HCT116 (cell line): ENCODE results near the gene TUT4. TPM values are rescaled to one million over a fixed set of nuclear protein-coding genes. Genes with fewer than 3 reads are reported as not detected.

Experiments
- ATAC-seq: fragments of 200-7000 bp; cut with Tn5 transposase; 2 replicates; pipeline ENCODE4 v1.9.1; 2020; ENCODE audit warnings: mild to moderate bottlenecking, moderate library complexity
- BruUV-seq: library from RNA; stranded (reverse); fragments of 400-500 nt; replicated peaks from 2 replicates; lab custom pipeline; 2021; lab: Mats Ljungman, UMichigan
- CTCF ChIA-PET: fragments of 300-600 bp; sonication (Branson Sonifier 250); formaldehyde crosslinking; loops from one replicate; lab custom pipeline; 2021; ENCODE audit warnings: antibody characterized with exemption; lab: Charles Lee
- POLR2A ChIA-PET: fragments of 300-600, 350-600 bp; sonication (Branson Sonifier 250); formaldehyde crosslinking; loops from one replicate; lab custom pipeline; 2021; ENCODE audit warnings: antibody characterized with exemption; lab: Charles Lee
- RAD21 ChIA-PET, 2 experiments: fragments of 300-600 bp; sonication (Branson Sonifier 250); formaldehyde crosslinking; loops; one replicate each; lab custom pipeline; 2023; ENCODE audit warnings: low total read pairs in 2 of 2; ENCODE audit not compliant: uncharacterized antibody in 2 of 2, unreplicated experiment in 2 of 2, low non-redundant PET in 1 of 2; lab: Charles Lee
- DNase-seq: peaks from one replicate; pipeline ENCODE4 v3.0.0-alpha.2; 2010; ENCODE audit warnings: low read depth, low spot score
- H2AFZ ChIP-seq: fragments of 200-600 bp; shearing (Covaris generic), sonication (generic); 2 replicates; pipeline ENCODE4 v1.6.1; 2017; ENCODE audit warnings: low read depth, mixed run types, mixed read lengths, antibody characterized with exemption, low read length; ENCODE audit not compliant: poor library complexity, severe bottlenecking
- H3K27ac ChIP-seq: 2 replicates; pipeline ENCODE4 v1.5.1; 2012; ENCODE audit warnings: low read depth, low read length
- H3K27me3 ChIP-seq: fragments of 200-600 bp; sonication (generic); 2 replicates; pipeline ENCODE4 v1.6.1; 2016; ENCODE audit warnings: mixed run types, low read length, mixed read lengths; ENCODE audit not compliant: insufficient read depth
- H3K36me3 ChIP-seq, 2 experiments: fragments of 200-500 bp in 1 of 2; fragments of 200-600 bp in 1 of 2; sonication (Bioruptor generic) in 1 of 2; sonication (generic) in 1 of 2; 2 replicates each; pipeline versions ENCODE4 v1.5.1 to v1.6.1; 2014 to 2016; ENCODE audit warnings: low read length in 2 of 2, inconsistent platforms in 1 of 2, mixed read lengths in 1 of 2, mixed run types in 1 of 2; ENCODE audit not compliant: insufficient read depth in 2 of 2, control insufficient read depth in 1 of 2
- H3K4me1 ChIP-seq, 2 experiments: fragments of 200-600 bp in 1 of 2; sonication (generic) in 1 of 2; 2 replicates each; pipeline versions ENCODE4 v1.5.1 to v1.6.1; 2012 to 2017; ENCODE audit warnings: low read length in 2 of 2, inconsistent platforms in 1 of 2, mild to moderate bottlenecking in 1 of 2, mixed read lengths in 1 of 2, mixed run types in 1 of 2, moderate library complexity in 1 of 2; ENCODE audit not compliant: insufficient read depth in 2 of 2, control insufficient read depth in 1 of 2
- H3K4me2 ChIP-seq: fragments of 200-600 bp; sonication (generic); 2 replicates; pipeline ENCODE4 v1.6.1; 2017; ENCODE audit warnings: mixed run types, low read length, mixed read lengths
- H3K4me3 ChIP-seq, 2 experiments: fragments of 200-600 bp in 1 of 2; sonication (generic) in 1 of 2; replicated peaks in 1 of 2; 2 replicates each; pipeline ENCODE4 v1.5.1; 2011 to 2016; ENCODE audit warnings: low read length in 2 of 2, control low read depth in 1 of 2, low read depth in 1 of 2, mild to moderate bottlenecking in 1 of 2, mixed read lengths in 1 of 2, mixed run types in 1 of 2
- H3K79me2 ChIP-seq: fragments of 200-600 bp; sonication (generic); 2 replicates; pipeline ENCODE4 v1.6.1; 2017; ENCODE audit warnings: mild to moderate bottlenecking, mixed run types, low read length, moderate library complexity, mixed read lengths; ENCODE audit not compliant: insufficient read depth
- H3K9ac ChIP-seq: fragments of 200-600 bp; sonication (generic); 2 replicates; pipeline ENCODE4 v1.6.1; 2016; ENCODE audit warnings: low read length, mixed read lengths
- H3K9me2 ChIP-seq: fragments of 200-600 bp; sonication (generic), shearing (Covaris generic); 2 replicates; pipeline ENCODE4 v1.6.1; 2017; ENCODE audit warnings: mixed run types, mild to moderate bottlenecking, moderate library complexity; ENCODE audit not compliant: insufficient read depth
- H3K9me3 ChIP-seq, 2 experiments: fragments of 200-500 bp in 1 of 2; fragments of 200-600 bp in 1 of 2; sonication (Bioruptor generic) in 1 of 2; sonication (generic) in 1 of 2; 2 replicates each; pipeline ENCODE4 v1.6.1; 2014 to 2017; ENCODE audit warnings: low read length in 2 of 2, mixed read lengths in 2 of 2, inconsistent platforms in 1 of 2, low read depth in 1 of 2, mild to moderate bottlenecking in 1 of 2, mixed run types in 1 of 2, moderate library complexity in 1 of 2; ENCODE audit not compliant: control insufficient read depth in 1 of 2, insufficient read depth in 1 of 2
- H4K20me1 ChIP-seq: fragments of 200-600 bp; sonication (generic), shearing (Covaris generic); 2 replicates; pipeline ENCODE4 v1.6.1; 2017; ENCODE audit warnings: mixed run types, mild to moderate bottlenecking, moderate library complexity; ENCODE audit not compliant: insufficient read depth
- CBX3 ChIP-seq: IDR thresholded peaks from 2 replicates; pipeline ENCODE4 v1.6.1; 2012; ENCODE audit warnings: low read depth
- CTCF ChIP-seq, 3 experiments: fragments of 200-600 bp in 1 of 3; sonication (generic) in 1 of 3; IDR thresholded peaks in 2 of 3; conservative IDR thresholded peaks in 1 of 3; 2 replicates each; pipeline ENCODE4 v1.5.1; 2012 to 2017; ENCODE audit warnings: low read depth in 2 of 3, low read length in 2 of 3, antibody characterized with exemption in 1 of 3, borderline replicate concordance in 1 of 3, control low read depth in 1 of 3, mild to moderate bottlenecking in 1 of 3, mixed read lengths in 1 of 3, mixed run types in 1 of 3, moderate library complexity in 1 of 3; ENCODE audit not compliant: insufficient read depth in 1 of 3
- EGR1 ChIP-seq: IDR thresholded peaks from 2 replicates; pipeline ENCODE4 v1.6.1; 2012; ENCODE audit warnings: low read depth
- EZH2 ChIP-seq: fragments of 200-600 bp; sonication (generic); IDR thresholded peaks from 2 replicates; pipeline ENCODE4 v1.6.1; 2017; ENCODE audit warnings: antibody characterized with exemption, mixed run types
- FOSL1 ChIP-seq: IDR thresholded peaks from 2 replicates; pipeline ENCODE4 v1.6.1; 2012; ENCODE audit warnings: low read depth
- JUND ChIP-seq: IDR thresholded peaks from 2 replicates; pipeline ENCODE4 v1.6.1; 2012
- POLR2A ChIP-seq: IDR thresholded peaks from 2 replicates; pipeline ENCODE4 v1.7.0; 2011; ENCODE audit warnings: borderline replicate concordance; ENCODE audit not compliant: insufficient read depth, insufficient read length; ENCODE audit errors: extremely low read depth
- POLR2AphosphoS5 ChIP-seq: IDR thresholded peaks from 2 replicates; pipeline ENCODE4 v1.6.1; 2011; ENCODE audit warnings: mild to moderate bottlenecking, low read depth, low read length, moderate library complexity
- RAD21 ChIP-seq: IDR thresholded peaks from 2 replicates; pipeline ENCODE4 v1.6.1; 2012; ENCODE audit warnings: low read depth, mild to moderate bottlenecking
- REST ChIP-seq: IDR thresholded peaks from 2 replicates; pipeline ENCODE4 v1.6.1; 2012; ENCODE audit warnings: low read depth
- SP1 ChIP-seq: IDR thresholded peaks from 2 replicates; pipeline ENCODE4 v1.6.1; 2012; ENCODE audit warnings: low read depth
- SRF ChIP-seq: IDR thresholded peaks from 2 replicates; pipeline ENCODE4 v1.6.1; 2012; ENCODE audit warnings: low read depth
- TCF7L2 ChIP-seq: IDR thresholded peaks from 2 replicates; pipeline ENCODE4 v1.7.0; 2011; ENCODE audit warnings: borderline replicate concordance, inconsistent platforms; ENCODE audit not compliant: insufficient read depth, insufficient read length; ENCODE audit errors: extremely low read depth
- YY1 ChIP-seq: IDR thresholded peaks from 2 replicates; pipeline ENCODE4 v1.6.1; 2011; ENCODE audit warnings: low read length, low read depth, moderate library complexity, mild to moderate bottlenecking; ENCODE audit not compliant: insufficient replicate concordance; ENCODE audit errors: extremely low read depth
- ZNF274 ChIP-seq: fragments of 200-500 bp; sonication (Bioruptor generic); IDR thresholded peaks from 2 replicates; pipeline ENCODE4 v1.6.1; 2014; ENCODE audit warnings: mild to moderate bottlenecking, low read depth, low read length, inconsistent platforms
- intact Hi-C: fragments of 100-400 bp; cut with micrococcal nuclease; formaldehyde crosslinking; loops from 2 replicates; pipeline ENCODE4 v1.10.0; 2022
- total RNA-seq: library from RNA; stranded (reverse); gene quantifications from one replicate; pipeline ENCODE4 v1.2.1, GENCODE V29; 2021; ENCODE audit not compliant: unreplicated experiment

Gene TUT4
- total RNA-seq, 1 experiment from 2014 or later, result 50.0 TPM

GRCh38 chr1:52558941-52559340 lies 6.0 kb upstream of the TUT4 start:
- ChIA-PET RAD21 (no interaction called here), CTCF (no interaction called here), POLR2A (no interaction called here)
- H3K27me3 ChIP-seq, result no peaks in the 10 kb centered on the region
- ATAC-seq, result no peak
- H3K79me2 ChIP-seq, result no peaks in the 10 kb centered on the region
- BruUV-seq, result no TSS peak
- H4K20me1 ChIP-seq, result no peaks in the 10 kb centered on the region
- intact Hi-C loops, result no loop called here
- no peak overlapping the region for H3K4me2 ChIP-seq
- no peaks in the 10 kb centered on the region for H3K36me3 ChIP-seq
- H3K9me3 ChIP-seq, result no peaks in the 10 kb centered on the region
- H3K27ac ChIP-seq, result no peak overlapping the region
- no peak overlapping the region for H3K4me3 ChIP-seq
- peaks cover 2 to 10% of the 10 kb centered on the region in 2 experiments; a peak in 1 of 4 replicates for H3K4me1 ChIP-seq
- TF ChIP-seq FOSL1 (no peak), RAD21 (no peak), YY1 (no peak), JUND (no peak), TCF7L2 (no peak)
- H2AFZ ChIP-seq, result no peak overlapping the region
- H3K9ac ChIP-seq, result no peak overlapping the region
- no peak for DNase-seq
- no peaks in the 10 kb centered on the region for H3K9me2 ChIP-seq

DNA sequence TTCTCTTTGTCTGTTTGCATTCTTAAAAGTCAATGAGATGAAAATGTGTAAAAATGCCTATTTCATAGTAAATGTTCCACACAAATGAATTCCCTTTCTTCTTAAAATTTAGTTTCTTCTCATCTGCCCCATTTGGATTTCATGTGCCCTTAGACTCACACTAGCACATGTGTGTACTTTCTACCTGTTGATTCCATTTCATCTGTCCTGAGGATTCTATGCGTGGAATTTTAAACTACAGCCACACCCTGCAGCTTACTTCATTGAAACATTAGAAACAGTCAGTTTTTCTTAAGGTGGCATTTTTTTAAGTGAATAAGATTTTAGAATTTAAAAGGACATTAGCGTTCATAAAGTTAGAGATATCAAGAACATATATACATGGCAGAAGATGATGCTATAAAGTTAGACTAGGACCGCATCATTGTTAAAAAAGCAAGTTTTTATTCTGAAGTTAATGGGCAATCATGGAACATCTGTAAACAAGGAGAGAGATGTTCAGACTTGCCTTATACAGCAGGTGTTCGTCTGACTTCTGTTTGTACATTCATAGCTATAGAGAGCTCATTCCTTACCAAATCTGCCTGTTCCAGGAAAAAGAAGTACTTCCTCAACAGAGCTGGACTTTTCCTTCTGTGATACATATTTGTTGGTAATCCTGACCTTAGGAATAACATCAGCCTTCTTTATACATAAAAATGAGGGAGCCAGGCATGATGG lies 3.9 kb upstream of the TUT4 start:
- H3K27ac ChIP-seq, result no peak overlapping the region
- RAD21 ChIA-PET, result no interaction called here
- peaks cover 3 to 17% of the 10 kb centered on the region in 2 experiments; a peak in 2 of 4 replicates for H3K4me1 ChIP-seq
- DNase-seq (no peak), ATAC-seq (no peak)
- no peak overlapping the region for H2AFZ ChIP-seq
- H3K9me3 ChIP-seq, result no peaks in the 10 kb centered on the region
- no peak overlapping the region for H3K9ac ChIP-seq
- POLR2A ChIA-PET, result interaction anchor here (1.2 to 1.4 kb wide), 2 partner anchors 11 to 17 kb away, joined by 3 to 4 read pairs; no protein-coding TSS in a partner anchor
- CTCF ChIA-PET, result no interaction called here
- H3K36me3 ChIP-seq, result no peaks in the 10 kb centered on the region
- H3K9me2 ChIP-seq, result no peaks in the 10 kb centered on the region
- no peak overlapping the region; the same call in 1 of the 2 replicates for H3K4me2 ChIP-seq
- H3K79me2 ChIP-seq, result peaks cover 11% of the 10 kb centered on the region
- intact Hi-C loops, result no loop called here
- no peaks in the 10 kb centered on the region for H4K20me1 ChIP-seq
- no TSS peak for BruUV-seq
- H3K27me3 ChIP-seq, result no peaks in the 10 kb centered on the region
- H3K4me3 ChIP-seq, result no peak overlapping the region
- no peak for TF ChIP-seq REST
- no peak for TF ChIP-seq RAD21
- no peak for TF ChIP-seq SP1
- no peak for TF ChIP-seq POLR2AphosphoS5
- TF ChIP-seq SRF, result no peak
- no peak for TF ChIP-seq EZH2
- no peak for TF ChIP-seq JUND
- no peak for TF ChIP-seq POLR2A
- no peak for TF ChIP-seq CBX3
- no peak for TF ChIP-seq FOSL1
- TF ChIP-seq ZNF274, result no peak
- no peak for TF ChIP-seq CTCF (IDR thresholded peaks at IDR 0.05 in 2 of 3, conservative IDR thresholded peaks at IDR 0.05 in 1 of 3; ENCODE audit: borderline replicate concordance in 1 of 3, insufficient read depth in 1 of 3, low read depth in 2 of 3, low read length in 2 of 3)
- no peak for TF ChIP-seq EGR1
- no peak for TF ChIP-seq YY1
